ENCODE data around the gene RUNX2.

GRCh38 chr6:45428727-45429126, 100.6 kb downstream of the RUNX2 start:
- TF ChIP-seq SUZ12 (IDR thresholded peaks at IDR 0.05) (no peak), SP1 (IDR thresholded peaks at IDR 0.05) (no peak), ELF4 (IDR thresholded peaks at IDR 0.05) (no peak), FOXK2 (IDR thresholded peaks at IDR 0.05) (no peak)

Measured in HEK293T (cell line).